Duodenal mucosa (tissue), 2 donors: ENCODE results near the gene NDUFA13.

Experiments
- H3K27ac ChIP-seq: one replicate; pipeline ENCODE4 v1.7.0; 2013; ENCODE audit warnings: low read depth, low read length
- H3K27me3 ChIP-seq, 2 donors: one replicate each; pipeline ENCODE4 v1.7.0; 2013; ENCODE audit warnings: low read length in 2 of 2, control low read depth in 1 of 2; ENCODE audit not compliant: insufficient read depth in 2 of 2, control insufficient read depth in 1 of 2
- H3K36me3 ChIP-seq, 2 donors: one replicate each; pipeline ENCODE4 v1.7.0; 2013; ENCODE audit warnings: low read length in 2 of 2, control low read depth in 1 of 2; ENCODE audit not compliant: insufficient read depth in 2 of 2, control insufficient read depth in 1 of 2
- H3K4me1 ChIP-seq, 2 donors: one replicate each; pipeline ENCODE4 v1.7.0; 2013; ENCODE audit warnings: low read length in 2 of 2, control low read depth in 1 of 2; ENCODE audit not compliant: insufficient read depth in 2 of 2, control insufficient read depth in 1 of 2
- H3K4me3 ChIP-seq, 2 donors: one replicate each; pipeline ENCODE4 v1.7.0; 2013; ENCODE audit warnings: low read length in 2 of 2, low read depth in 1 of 2
- H3K9ac ChIP-seq, 2 donors: one replicate each; pipeline ENCODE4 v1.7.0; 2013; ENCODE audit warnings: low read length in 2 of 2, low read depth in 1 of 2
- H3K9me3 ChIP-seq, 2 donors: one replicate each; pipeline ENCODE4 v1.7.0; 2013; ENCODE audit warnings: low read length in 2 of 2, control low read depth in 1 of 2; ENCODE audit not compliant: control insufficient read depth in 1 of 2

NDUFA13 gene

DNA sequence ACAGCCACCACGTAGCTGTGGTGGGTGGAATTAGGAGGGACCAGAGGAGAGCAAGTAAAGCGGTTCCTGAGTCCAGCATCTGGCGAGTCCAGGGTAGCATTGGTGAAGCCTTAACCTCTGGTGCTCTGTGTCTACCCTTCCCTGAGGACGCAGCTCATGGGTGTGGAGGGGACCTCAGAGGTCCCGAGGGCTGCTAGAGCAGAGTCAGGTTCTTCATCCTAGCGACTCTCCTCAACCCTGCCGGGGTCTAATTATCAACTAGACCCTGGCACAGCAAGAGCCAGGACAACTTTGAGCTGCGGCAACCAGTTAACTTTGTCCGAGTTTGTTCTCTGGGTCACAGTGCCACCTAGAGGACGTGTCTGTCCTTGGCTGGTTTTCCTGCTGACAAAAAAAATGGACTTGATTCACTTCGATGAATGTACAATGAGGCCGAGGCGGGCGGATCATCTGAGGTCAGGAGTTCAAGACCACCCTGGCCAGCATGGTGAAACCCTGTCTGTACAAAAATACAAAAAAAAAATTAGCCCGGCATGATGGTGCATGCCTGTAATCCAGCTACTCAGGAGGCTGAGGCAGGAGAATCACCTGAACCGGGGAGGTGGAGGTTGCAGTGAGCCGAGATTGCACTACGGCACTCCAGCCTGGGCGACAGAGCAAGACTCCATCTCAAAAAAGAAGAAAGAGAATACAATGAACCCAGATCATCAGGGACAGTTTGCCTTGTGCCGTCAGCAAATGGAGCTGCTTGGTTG, 25.6 kb upstream of the NDUFA13 start:
- peaks cover 33 to 36% of the 10 kb centered on the region in 2 donors for H3K4me1 ChIP-seq
- peak overlapping the region in 1 of 2 donors; percentile 39 for H3K4me3 ChIP-seq
- peak overlapping the region in 1 of 2 donors; percentile 24 for H3K9ac ChIP-seq
- no peak overlapping the region for H3K27ac ChIP-seq
- no peaks in the 10 kb centered on the region for H3K9me3 ChIP-seq
- peaks cover 24 to 54% of the 10 kb centered on the region in 2 donors for H3K36me3 ChIP-seq
- no peaks in the 10 kb centered on the region for H3K27me3 ChIP-seq

- Histone ChIP-seq H3K27me3 (no peaks in the 10 kb centered on the region), H3K36me3 (peaks cover 33 to 56% of the 10 kb centered on the region in 2 donors), H3K27ac (no peak overlapping the region), H3K4me1 (peaks cover 33 to 35% of the 10 kb centered on the region in 2 donors), H3K9ac (no peak overlapping the region), H3K9me3 (no peaks in the 10 kb centered on the region), H3K4me3 (no peak overlapping the region)
Measured at GRCh38 chr19:19491321-19492025, 24.6 kb upstream of the NDUFA13 start.

DNA sequence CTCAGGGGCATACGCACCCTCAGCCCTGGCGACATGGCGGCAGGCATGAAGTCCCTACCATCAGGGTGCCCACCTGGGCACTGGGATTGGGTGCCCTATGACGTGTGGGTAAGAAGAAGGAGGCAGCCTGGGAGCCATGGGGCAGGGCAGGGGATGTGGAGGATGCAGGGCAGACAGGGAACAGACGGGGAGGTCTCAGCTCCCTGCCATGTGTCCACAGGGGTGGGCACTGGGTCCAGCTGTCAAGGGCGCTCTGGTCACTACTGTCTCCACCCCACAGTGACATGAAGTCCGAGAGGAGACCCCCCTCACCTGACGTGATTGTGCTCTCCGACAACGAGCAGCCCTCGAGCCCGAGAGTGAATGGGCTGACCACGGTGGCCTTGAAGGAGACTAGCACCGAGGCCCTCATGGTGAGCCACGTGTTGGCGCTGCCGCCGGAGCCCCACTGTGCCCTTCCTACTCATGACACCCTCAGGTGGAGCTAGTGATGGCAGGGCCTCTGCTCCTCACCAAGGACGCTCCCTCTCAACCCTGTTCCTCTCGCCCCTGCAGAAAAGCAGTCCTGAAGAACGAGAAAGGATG, 23.9 kb upstream of the NDUFA13 start:
- Histone ChIP-seq H3K27ac (no peak overlapping the region), H3K9ac (no peak overlapping the region), H3K36me3 (peaks cover 36 to 56% of the 10 kb centered on the region in 2 donors), H3K9me3 (no peaks in the 10 kb centered on the region), H3K4me1 (peaks cover 30% of the 10 kb centered on the region in 2 donors), H3K4me3 (no peak overlapping the region), H3K27me3 (no peaks in the 10 kb centered on the region)

GRCh38 chr19:19493841-19494546, 22.0 kb upstream of the NDUFA13 start:
- peaks cover 14% of the 10 kb centered on the region in 2 donors for H3K4me1 ChIP-seq
- H3K36me3 ChIP-seq, result peaks cover 49 to 74% of the 10 kb centered on the region in 2 donors
- no peak overlapping the region for H3K9ac ChIP-seq
- H3K27me3 ChIP-seq, result no peaks in the 10 kb centered on the region
- H3K9me3 ChIP-seq, result no peaks in the 10 kb centered on the region
- H3K4me3 ChIP-seq, result no peak overlapping the region
- H3K27ac ChIP-seq, result no peak overlapping the region

DNA sequence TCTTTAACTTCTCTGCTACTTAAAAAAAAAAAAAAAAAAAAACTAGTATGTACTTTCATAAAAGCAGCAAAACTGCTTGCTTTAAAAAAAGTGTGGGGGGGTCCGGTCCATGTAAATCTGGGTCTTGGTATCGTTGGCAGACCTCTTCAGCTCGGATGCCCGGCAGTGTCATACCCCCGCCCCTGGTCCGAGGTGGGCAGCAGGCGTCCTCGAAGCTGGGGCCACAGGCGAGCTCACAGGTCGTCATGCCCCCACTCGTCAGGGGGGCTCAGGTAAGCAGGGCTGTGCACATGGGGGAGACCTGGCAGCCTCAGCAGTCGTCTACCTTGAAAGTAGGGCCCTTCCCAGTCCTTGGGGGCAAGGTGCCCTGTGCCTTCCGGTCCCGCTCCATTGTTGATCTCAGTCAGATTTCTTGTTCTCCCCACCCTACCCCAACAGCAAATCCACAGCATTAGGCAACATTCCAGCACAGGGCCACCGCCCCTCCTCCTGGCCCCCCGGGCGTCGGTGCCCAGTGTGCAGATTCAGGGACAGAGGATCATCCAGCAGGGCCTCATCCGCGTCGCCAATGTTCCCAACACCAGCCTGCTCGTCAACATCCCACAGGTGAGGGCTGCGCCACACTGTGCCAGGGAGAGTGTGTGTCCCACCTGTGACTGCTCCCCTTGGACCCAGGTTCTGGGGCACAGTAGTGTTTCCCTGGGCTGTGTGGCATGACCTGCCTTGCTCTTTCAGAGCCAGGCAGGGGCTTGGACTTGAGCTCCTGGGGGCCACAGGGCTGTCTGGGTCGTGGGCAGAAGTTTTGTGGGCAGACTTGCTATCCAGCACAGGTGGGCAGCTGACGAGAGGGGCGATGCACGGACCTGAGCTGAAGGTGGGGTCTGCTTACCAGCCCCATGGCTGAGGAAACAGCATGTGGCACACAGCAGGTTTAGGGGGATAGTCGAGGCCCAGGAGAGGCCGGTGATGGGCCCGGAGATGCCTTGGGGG, 20.1 kb upstream of the NDUFA13 start:
- H3K36me3 ChIP-seq, result peaks cover 55 to 91% of the 10 kb centered on the region in 2 donors
- no peaks in the 10 kb centered on the region for H3K27me3 ChIP-seq
- no peak overlapping the region for H3K4me3 ChIP-seq
- H3K9ac ChIP-seq, result no peak overlapping the region
- H3K4me1 ChIP-seq, result no peaks in the 10 kb centered on the region
- H3K9me3 ChIP-seq, result no peaks in the 10 kb centered on the region
- H3K27ac ChIP-seq, result no peak overlapping the region

DNA sequence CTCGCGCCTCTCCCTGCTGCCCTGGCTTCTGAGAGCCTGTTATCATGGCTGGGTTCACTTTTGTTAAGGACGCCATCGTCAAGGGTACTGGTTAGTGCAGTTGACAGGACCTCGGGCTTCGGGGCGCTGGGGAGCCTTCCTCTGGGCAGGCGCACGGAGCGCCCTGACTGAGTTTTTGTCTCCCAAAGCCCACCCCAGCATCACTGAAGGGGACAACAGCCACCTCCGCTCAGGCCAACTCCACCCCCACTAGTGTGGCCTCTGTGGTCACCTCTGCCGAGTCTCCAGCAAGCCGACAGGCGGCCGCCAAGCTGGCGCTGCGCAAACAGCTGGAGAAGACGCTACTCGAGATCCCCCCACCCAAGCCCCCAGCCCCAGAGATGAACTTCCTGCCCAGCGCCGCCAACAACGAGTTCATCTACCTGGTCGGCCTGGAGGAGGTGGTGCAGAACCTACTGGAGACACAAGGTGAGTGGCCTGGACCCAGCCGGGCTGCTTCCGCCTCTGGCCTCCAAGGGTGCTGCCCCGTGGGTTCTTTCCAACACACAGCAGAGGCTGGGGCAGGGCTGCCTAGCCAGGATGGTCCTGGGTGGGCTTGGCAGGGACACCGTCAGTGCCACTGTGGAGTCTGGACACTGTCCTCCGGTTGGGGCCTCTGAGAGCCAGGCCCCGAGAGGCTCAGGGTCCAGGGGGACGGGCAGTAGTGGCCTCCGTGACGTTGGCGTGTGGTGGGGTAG, 17.6 kb upstream of the NDUFA13 start:
- peaks cover 53 to 94% of the 10 kb centered on the region in 2 donors for H3K36me3 ChIP-seq
- H3K27me3 ChIP-seq, result no peaks in the 10 kb centered on the region
- no peak overlapping the region for H3K4me3 ChIP-seq
- no peaks in the 10 kb centered on the region for H3K4me1 ChIP-seq
- H3K9ac ChIP-seq, result no peak overlapping the region
- H3K27ac ChIP-seq, result no peak overlapping the region
- H3K9me3 ChIP-seq, result no peaks in the 10 kb centered on the region

- H3K36me3 ChIP-seq, result peaks cover 50 to 95% of the 10 kb centered on the region in 2 donors
Measured at GRCh38 chr19:19499272-19499995, 16.6 kb upstream of the NDUFA13 start.

GRCh38 chr19:19500975-19501644, 14.9 kb upstream of the NDUFA13 start:
- H3K4me1 ChIP-seq, result no peaks in the 10 kb centered on the region
- peaks cover 45 to 100% of the 10 kb centered on the region in 2 donors for H3K36me3 ChIP-seq
- H3K27ac ChIP-seq, result no peak overlapping the region
- H3K4me3 ChIP-seq, result no peak overlapping the region
- no peaks in the 10 kb centered on the region for H3K9me3 ChIP-seq
- no peaks in the 10 kb centered on the region for H3K27me3 ChIP-seq
- H3K9ac ChIP-seq, result no peak overlapping the region

More at GRCh38 chr19:19499272-19499995, 16.6 kb upstream of the NDUFA13 start:
- Histone ChIP-seq H3K27me3 (no peaks in the 10 kb centered on the region), H3K4me3 (no peak overlapping the region), H3K4me1 (no peaks in the 10 kb centered on the region), H3K9me3 (no peaks in the 10 kb centered on the region), H3K27ac (no peak overlapping the region), H3K9ac (no peak overlapping the region)
